Left kidney (tissue), 2 donors: ENCODE results near the gene SLIT3. TPM values are rescaled to one million over a fixed set of nuclear protein-coding genes. Genes with fewer than 3 reads are reported as not detected.

Experiments used
- DNase-seq: peaks from one replicate; pipeline ENCODE4 v3.0.0-alpha.2; 2013
- polyA plus RNA-seq: library from polyadenylated mRNA; unstranded; fragments of 120-200 nt; gene quantifications from one replicate; pipeline ENCODE4 v1.2.1, GENCODE V29; 2013; ENCODE audit not compliant: insufficient read length

The SLIT3 gene
- polyA plus RNA-seq, 1 donor = 51.5 TPM

- DNase-seq = no peak
Observed at GRCh38 chr5:168701641-168702040, 599.3 kb downstream of the SLIT3 start.

DNA sequence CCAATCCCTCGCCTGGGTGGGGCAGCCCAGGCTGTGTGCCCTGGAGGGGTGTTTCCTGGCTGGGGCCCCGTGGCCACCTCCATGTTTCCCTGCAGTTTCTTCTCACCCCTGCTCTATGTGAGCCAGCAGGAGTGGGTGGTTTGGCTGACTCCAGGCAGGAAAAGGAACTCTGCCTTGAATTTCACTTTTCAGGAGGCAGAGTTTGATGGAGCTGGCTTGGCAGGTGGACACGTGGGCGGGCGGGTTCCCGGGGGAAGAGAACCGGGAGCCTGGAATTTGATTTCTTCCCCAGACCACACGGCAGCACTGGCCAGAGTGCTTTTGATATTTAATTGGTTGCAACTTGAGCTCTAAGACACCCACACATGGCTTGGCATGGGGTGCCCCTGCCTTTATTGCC is 601.9 kb downstream of the SLIT3 start:
- DNase-seq = no peak

DNA sequence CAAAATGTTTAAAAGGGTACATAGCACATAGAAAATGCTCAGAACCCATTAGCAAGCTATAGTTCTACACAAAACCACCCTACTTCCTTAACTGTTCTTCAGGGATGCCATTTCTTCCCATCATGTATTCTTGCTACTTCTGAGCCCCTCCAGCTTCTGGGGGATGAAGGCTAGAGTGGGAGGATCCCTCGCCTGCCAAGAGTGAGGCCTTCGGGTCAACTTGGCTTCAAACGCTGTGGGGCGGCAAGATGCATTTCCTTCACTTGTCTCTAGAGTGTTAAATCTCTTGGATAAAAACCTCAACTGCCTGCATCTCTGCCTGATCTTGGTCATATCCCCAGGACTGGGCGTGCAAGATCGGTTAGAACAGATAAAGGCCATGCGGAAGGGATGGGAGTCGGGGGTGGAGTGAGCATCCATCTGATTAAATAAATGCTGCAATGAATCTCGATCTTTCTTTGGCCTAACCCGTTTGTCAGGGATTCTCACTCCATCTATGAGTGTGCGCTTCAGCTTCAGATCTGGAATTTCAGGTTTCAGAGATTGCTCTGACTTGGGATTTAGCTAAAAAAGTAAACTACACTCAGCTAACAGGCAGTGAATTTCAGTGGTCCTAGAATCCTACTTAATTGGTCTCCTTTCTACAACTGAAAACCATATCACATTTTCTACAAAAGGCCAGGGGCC is 603.8 kb downstream of the SLIT3 start:
- no peak for DNase-seq

DNA sequence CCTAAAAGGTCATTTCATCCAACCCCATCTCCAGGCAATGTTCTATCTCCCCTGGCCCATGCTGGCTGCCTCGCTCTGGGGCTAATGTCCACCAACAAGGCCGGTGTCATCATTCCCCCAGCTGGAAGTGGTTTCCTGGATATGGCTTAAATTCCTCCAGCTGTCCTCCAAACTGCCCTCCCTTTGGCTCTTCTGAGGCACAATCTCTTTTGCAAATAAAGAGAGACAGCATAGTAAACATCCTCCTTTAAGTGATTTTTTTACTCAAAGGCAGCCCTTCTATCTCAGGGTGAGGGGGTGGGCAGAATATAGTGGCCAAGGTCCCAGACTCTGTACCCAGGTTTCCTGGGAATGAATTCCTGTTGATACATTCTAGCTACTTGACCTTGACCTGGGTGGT is 604.3 kb downstream of the SLIT3 start:
- DNase-seq = no peak

GRCh38 chr5:168695301-168695835 is 605.6 kb downstream of the SLIT3 start:
- no peak for DNase-seq

GRCh38 chr5:168694289-168694688 is 606.6 kb downstream of the SLIT3 start:
- no peak for DNase-seq

- DNase-seq = no peak
Observed at GRCh38 chr5:168693883-168694282, 607.1 kb downstream of the SLIT3 start.

DNA sequence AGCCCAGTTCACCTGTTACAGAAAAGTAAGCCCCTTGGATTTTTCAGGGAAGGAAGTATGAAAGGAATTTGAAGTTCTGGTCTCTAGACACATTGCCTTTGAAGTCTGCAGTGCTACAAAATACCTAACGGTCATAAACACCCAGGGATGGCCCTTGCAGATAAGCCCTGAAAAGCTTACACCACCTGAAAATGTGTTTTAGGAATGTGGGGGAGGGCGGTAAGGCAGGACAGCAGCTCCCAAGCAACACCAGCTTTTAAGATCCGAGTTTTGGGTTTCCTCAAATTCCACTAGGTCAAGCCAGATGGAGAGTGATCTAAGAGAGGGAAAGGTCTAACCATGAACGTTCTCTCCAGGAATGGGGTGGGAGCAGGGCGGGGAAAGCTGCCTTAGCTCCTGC is 607.6 kb downstream of the SLIT3 start:
- DNase-seq = no peak

- DNase-seq = no peak
Observed at GRCh38 chr5:168691891-168692290, 609.0 kb downstream of the SLIT3 start.

- no peak for DNase-seq
Observed at GRCh38 chr5:168689260-168689659, 611.7 kb downstream of the SLIT3 start.

DNA sequence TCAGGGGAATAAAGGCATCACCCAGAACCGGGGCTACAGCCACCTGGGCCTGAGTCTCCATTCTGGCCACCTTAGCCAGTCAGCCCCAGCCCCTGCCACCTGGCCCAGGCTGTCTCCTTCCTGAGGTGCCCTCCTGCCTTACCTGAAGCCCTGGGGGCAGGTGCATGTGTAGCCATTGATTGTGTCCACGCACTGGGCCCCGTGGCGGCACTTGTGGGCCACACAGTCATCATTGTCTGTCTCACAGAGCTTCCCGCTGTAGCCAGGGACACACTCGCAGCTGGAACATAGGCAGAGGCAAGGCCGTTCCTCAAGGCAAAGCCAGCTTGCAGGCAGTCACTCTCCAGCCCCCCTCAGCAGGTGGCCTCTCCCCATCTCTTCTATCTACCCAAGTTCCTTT is 614.1 kb downstream of the SLIT3 start:
- no peak for DNase-seq

GRCh38 chr5:168685566-168685965 is 615.4 kb downstream of the SLIT3 start:
- DNase-seq = no peak

DNA sequence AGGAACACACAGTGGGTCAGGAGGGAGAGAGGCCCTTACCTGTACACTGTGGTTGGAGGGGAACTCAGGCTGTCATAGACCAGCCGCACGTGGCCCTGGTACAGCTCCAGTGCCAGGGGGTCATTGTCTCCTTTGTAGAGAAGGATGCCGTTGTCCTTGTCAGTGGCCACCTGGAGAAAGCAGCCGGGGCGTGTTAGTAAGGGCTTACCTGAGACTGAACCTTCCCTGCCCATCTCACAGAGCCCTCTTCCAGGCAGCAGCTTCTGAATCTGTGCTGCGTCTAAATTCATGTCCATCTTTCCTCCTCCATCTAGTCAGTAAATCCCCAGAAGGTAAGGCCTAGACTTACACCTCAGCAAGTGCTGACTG is 617.0 kb downstream of the SLIT3 start:
- DNase-seq = no peak

DNA sequence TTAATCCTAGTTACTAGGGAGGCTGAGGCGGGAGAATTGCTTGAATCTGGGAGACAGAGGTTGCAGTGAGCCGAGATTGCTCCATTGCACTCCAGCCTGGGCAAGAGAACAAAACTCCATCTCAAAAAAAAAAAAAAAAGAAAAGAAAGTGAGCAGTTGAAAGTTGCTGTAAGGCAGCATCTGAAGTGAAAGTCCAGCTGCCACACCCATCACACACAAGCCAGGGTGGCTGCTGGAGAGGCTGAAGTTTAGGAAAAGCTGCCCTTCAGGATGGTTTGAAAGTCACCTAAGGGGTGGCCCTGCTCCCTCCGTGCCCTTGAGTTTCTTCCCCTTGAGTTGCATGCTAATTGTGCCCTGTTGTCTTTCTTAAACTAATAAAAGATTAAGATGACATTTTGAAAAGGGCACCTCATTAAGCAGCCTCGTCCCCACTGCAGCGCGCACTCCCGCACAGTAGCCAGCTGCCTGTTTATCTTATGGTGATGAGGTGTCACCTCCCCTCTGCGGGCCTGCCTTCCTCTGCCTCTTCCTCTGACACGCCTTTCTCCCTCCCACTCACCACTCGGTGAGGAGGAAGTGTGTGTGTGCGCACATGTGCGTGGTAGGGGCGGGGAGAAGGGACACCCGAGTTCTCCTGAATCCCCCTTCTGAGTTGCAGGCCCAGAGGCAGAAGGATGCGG is 617.6 kb downstream of the SLIT3 start:
- no peak for DNase-seq

DNA sequence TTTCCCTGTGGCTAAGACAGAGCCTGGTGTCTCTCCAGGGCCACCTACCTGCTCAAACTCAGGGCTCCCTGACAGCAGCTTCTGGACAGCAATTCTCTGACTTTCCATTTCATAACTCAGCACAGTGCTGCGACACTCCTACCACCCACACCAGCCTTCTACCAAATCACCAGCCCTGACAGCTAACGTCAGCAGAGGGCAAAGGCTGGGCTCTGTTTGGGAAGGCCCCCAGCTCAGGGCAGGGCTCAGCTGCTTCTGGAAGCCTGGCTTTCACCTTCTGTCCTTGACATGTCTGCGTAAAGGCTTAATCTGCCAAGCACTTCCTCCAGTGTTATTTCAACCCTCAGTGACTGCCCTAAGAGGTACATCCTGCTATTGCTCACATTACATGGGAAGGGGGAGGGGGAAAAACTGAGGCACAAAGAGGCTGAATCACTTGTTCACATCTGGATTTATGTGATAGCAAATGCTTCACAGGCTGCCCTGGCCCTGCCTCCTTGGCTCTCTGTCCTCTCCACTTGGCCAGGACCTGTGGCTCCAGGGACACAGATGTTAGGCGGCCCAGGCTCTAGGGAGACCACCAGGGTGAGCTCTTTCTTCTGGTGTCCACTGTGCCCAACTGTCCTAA is 619.3 kb downstream of the SLIT3 start:
- DNase-seq = no peak

DNA sequence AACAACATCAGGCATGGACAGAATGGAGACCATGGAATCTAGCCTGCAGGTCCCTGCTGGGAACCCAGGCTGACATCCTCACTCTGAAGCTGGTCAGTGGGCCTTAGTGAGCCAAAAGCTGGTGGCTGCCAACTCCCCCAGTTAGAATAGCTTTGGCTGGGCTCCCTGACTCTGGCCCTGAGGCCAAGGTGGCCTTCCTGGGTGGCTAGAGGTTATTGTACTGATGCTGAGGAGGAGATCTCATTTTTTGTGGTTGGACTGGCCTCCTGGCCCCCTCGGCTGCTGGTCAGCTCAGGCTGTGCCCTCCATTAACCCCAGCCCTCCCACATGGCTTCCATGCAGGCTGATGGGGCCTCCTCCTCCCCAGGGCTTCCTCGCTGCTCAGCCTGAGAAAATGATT is 620.5 kb downstream of the SLIT3 start:
- DNase-seq = no peak

- DNase-seq = peak; percentile 81
Observed at GRCh38 chr5:168679515-168679920, 621.4 kb downstream of the SLIT3 start.

- DNase-seq = no peak
Observed at GRCh38 chr5:168676501-168676900, 624.4 kb downstream of the SLIT3 start.

- DNase-seq = no peak
Observed at GRCh38 chr5:168675883-168676408, 625.0 kb downstream of the SLIT3 start.

DNA sequence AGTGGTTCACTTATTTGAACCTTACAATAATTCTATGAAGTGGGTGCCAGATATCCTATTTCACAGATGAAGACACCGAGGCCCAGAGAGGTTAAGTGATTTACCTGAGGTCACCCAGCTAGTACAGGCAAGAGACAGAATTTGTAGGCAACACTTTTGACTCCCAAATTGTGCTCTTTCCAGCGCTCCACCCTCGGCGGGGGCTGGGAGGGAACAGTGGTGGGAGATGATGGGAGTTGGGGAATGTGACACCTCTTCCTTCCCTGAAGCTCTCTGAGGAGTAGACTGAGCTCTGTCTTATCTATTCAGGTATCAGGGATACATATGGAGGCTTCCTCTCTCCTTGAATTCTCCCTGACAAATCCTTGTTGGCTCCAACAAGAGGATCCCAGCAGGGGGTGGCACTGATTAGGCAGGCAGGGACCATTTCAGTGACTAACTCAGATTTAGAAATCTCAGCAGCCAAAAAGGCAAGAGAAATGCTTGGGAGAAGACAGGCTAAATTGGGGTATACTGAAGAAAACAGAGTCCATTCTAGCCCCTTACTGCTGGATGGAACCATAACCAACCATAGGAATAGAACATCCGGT is 626.0 kb downstream of the SLIT3 start:
- DNase-seq = no peak

DNA sequence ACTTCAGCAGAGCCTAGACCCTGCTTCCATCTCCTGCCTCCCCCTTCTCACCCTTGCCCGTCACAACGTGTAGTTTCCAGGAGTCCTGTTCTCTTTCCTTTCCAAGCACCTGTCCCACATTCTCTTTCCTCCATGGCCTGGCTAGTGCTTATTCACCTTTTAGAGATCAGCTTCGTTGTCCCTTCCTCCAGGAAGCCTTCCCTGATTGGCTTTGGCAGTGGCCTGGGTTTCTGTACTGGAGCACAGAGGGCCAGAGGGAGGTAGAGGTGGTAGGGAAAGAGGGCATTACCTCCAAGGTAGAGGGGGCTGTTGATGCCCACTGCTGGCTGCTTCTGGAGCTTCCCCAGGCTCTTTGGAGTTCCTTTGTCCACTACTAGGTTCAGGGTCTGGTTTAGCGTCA is 628.1 kb downstream of the SLIT3 start:
- no peak for DNase-seq

DNA sequence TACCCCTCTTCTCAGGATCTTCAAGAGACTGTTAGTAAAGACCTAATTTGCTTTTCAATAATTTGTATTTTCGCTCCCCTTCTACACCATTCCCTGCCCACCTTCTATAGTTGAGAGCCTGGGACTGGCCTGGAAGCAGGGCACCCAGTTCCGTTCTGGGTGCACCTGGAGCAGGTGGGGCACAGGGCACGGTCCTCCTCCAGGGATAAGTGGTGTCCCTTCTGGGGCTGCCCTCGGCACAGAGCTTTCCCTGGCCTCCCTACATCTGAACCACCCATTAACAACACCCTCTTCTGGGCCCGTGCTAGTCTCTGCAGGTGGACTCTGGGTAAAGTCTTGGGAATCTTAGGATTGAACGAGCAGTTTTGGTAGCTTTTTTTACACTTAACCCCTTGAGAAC is 628.9 kb downstream of the SLIT3 start:
- DNase-seq = no peak
